Motor neuron (in vitro differentiated cells): Measurements from ENCODE around the gene AGBL4. TPM values are rescaled to one million over a fixed set of nuclear protein-coding genes. Genes with fewer than 3 reads are reported as not detected.

ENCODE experiments used
- ATAC-seq, 8 experiments: fragments of 200-7000 bp; cut with Tn5 transposase; replicated peaks in 6 of 8; 2 replicates each; pipeline ENCODE4 v1.8.0; 2021; ENCODE audit warnings: mild to moderate bottlenecking in 8 of 8, moderate library complexity in 8 of 8
- H3K27ac ChIP-seq, 2 donors: fragments of 250-450 bp; sonication (Bioruptor Pico); 2 replicates each; pipeline ENCODE4 v1.9.0; 2021; ENCODE audit warnings: antibody characterized with exemption in 2 of 2, mild to moderate bottlenecking in 2 of 2, moderate library complexity in 1 of 2
- H3K4me1 ChIP-seq, 2 donors: fragments of 250-450 bp; sonication (Bioruptor Pico); replicated peaks in 1 of 2; 2 replicates each; pipeline ENCODE4 v1.6.1; 2021; ENCODE audit warnings: antibody characterized with exemption in 2 of 2, mild to moderate bottlenecking in 2 of 2, moderate library complexity in 1 of 2
- H3K4me3 ChIP-seq, 5 donors: fragments of 250-450 bp; sonication (Bioruptor Pico); 2 replicates each; pipeline ENCODE4 v1.9.0; 2021; ENCODE audit warnings: antibody characterized with exemption in 5 of 5, mild to moderate bottlenecking in 5 of 5, moderate library complexity in 4 of 5
- WGBS, 10 experiments: fragments of 450-650 bp; shearing (Covaris generic); methylation state at CpG; one replicate each; pipeline ENCODE4 v1.0.0; 2022; 5-methylcytosine and 5-hydroxymethylcytosine counted together
- in situ Hi-C, 9 experiments: fragments of 400-800 bp; cut with MboI; loops; one replicate each; pipeline ENCODE4 v1.15.0; 2021; ENCODE audit warnings: low sequenced_read_pairs in 9 of 9, low pct_unique_long_range_greater_than_20kb in 2 of 9; ENCODE audit not compliant: unreplicated experiment in 9 of 9
- total RNA-seq, 8 experiments: library from RNA; unstranded; fragments of 300-600 nt; gene quantifications; 2 replicates each; pipeline versions ENCODE4 v1.2.3 to v1.2.4, GENCODE V29; 2022

The AGBL4 gene
- total RNA-seq, 8 experiments from 2014 or later = 0.10 to 4.5 (median 1.9) TPM

GRCh38 chr1:48671578-48671977 is 1352.2 kb downstream of the AGBL4 start:
- peaks cover 29 to 54% of the 10 kb centered on the region in 2 donors for H3K4me1 ChIP-seq
- H3K27ac ChIP-seq = no peak overlapping the region
- WGBS, 10 experiments = 0 to 50% (median 0%) methylated on average over 1 of the region's 1 CpG
- ATAC-seq = peak in 1 of 8 experiments; percentile 2
- in situ Hi-C loops = no loop called here
- no peak overlapping the region for H3K4me3 ChIP-seq

DNA sequence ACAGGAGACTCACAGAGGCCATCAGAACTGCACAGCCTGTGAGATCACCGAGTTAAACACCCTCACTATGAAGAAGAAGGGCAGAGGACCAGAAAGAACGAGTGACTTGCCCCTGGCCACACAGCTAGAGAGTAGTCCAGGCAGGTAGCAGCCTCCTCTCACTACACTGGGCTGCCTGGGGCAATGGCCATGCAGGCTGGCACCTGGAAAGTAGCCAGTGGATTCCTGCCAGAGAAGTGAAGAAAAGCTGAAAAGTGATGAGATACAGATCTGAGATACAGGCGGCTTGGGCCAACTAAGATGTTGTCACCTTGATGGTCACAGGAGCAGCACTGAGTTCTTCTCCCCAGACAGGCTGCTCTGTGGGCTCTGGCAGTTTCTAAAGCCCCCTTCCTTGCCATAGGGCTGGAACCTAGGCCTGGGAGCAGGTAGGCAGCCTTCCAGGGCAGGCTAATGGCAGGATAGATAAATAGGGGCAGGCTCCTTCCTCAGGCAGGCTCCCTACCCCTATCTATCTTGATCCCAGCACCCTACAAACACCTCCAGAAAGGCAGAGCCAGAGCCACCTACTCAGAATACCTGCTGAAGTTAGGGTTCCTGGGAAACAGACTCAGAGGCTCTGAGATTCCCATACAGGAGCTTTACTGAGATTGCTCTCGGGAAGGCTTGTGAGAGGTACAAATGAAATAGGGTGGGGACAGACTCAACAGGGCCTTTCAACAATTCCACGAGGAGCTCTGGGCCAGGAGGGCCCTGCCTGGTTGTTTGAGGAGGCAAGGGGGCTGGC is 1353.3 kb downstream of the AGBL4 start:
- Histone ChIP-seq H3K27ac (no peak overlapping the region), H3K4me1 (peaks cover 38 to 66% of the 10 kb centered on the region in 2 donors), H3K4me3 (no peak overlapping the region)
- 0 to 83% (median 73%) methylated on average over 1 to 4 of the region's 5 CpGs; no CpG with 5 or more reads in 1 of the 10 experiments for WGBS, 10 experiments
- ATAC-seq = peak in 1 of 8 experiments; percentile 5
- in situ Hi-C loops = no loop called here

DNA sequence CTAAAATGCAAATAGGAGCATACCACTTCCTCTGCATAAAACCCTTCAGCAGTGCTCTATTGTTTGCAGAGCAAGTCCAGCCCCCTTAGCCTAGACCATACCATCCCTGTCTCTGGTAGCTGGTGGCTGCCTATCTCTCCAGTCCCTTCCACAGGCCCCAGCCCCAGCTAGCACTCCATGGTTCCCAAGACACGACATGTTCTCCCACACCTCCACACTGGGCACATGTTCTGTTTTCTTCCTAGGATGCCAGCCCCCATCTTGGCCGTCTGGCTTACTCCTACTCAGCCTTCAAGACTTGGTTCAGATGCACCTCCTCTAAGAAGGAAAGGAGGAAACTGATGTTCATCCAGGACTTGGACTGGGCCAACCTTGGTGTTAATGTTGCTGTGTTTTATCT is 1355.4 kb downstream of the AGBL4 start:
- Histone ChIP-seq H3K27ac (no peak overlapping the region), H3K4me1 (peaks cover 50 to 84% of the 10 kb centered on the region in 2 donors), H3K4me3 (no peak overlapping the region)
- in situ Hi-C loops = no loop called here
- ATAC-seq = no peak
- 0 to 94% (median 79%) methylated on average over 1 to 2 of the region's 2 CpGs; no CpG with 5 or more reads in 5 of the 10 experiments for WGBS, 10 experiments

DNA sequence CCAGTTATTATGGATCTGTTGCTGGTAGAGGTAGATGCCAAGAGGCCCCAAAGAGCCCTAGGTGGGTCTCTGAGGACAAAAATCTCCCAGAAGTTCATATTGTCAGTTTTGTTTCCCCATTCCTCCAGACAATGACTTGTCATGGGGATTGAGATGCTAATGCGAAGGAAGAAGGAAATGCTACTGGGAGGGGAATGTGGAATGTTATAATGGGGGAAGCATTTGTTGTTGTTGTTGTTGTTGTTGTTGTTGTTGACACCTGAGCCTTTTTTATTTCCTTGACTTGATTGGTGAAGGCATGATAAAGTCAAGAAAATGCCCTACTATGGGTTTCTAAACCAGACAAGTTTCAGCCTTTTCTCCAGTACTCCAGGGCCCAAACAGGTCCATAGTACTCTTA is 1356.0 kb downstream of the AGBL4 start:
- WGBS, 10 experiments = 40 to 86% (median 54%) methylated on average over 1 of the region's 1 CpG; no CpG with 5 or more reads in 5 of the 10 experiments
- Histone ChIP-seq H3K4me3 (no peak overlapping the region), H3K27ac (no peak overlapping the region), H3K4me1 (peaks cover 48 to 88% of the 10 kb centered on the region in 2 donors)
- no peak for ATAC-seq
- in situ Hi-C loops = no loop called here

GRCh38 chr1:48665708-48666407 is 1357.9 kb downstream of the AGBL4 start:
- in situ Hi-C loops = no loop called here
- peaks cover 29 to 68% of the 10 kb centered on the region in 2 donors for H3K4me1 ChIP-seq
- WGBS, 10 experiments = 3 to 79% (median 41%) methylated on average over 1 to 6 of the region's 6 CpGs
- no peak overlapping the region for H3K4me3 ChIP-seq
- H3K27ac ChIP-seq = peak overlapping the region; percentile 3 to 34
- ATAC-seq = peak in 5 of 8 experiments; percentile 66 to 91 (median 86)

GRCh38 chr1:48661726-48662463 is 1361.9 kb downstream of the AGBL4 start:
- ATAC-seq = no peak
- WGBS, 10 experiments = 0 to 87% (median 65%) methylated on average over 1 to 8 of the region's 8 CpGs
- Histone ChIP-seq H3K4me3 (no peak overlapping the region), H3K27ac (no peak overlapping the region), H3K4me1 (peaks cover 24 to 38% of the 10 kb centered on the region in 2 donors)
- in situ Hi-C loops = no loop called here

DNA sequence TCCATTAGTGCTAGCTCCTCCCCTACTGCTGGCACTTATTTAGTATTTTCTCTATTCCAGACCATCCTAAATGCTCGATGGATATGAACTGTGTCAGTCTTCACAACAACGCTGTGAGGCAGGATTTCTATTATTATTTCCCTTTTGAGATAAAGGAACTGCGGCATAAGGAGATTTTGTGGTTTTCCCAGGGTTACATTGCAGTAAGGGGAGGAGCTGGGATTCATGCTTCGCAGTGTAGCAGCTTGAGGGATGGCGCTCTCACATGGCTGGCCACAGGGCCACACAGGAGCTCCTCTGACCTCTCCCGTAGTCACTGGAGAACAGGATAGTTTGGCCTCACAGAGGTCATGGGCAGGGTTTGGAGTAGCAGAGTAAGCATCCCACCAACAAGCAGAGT is 1364.0 kb downstream of the AGBL4 start:
- Histone ChIP-seq H3K4me3 (no peak overlapping the region), H3K4me1 (peaks cover 13 to 21% of the 10 kb centered on the region in 2 donors), H3K27ac (no peak overlapping the region)
- in situ Hi-C loops = no loop called here
- 7 to 78% (median 67%) methylated on average over 2 to 4 of the region's 6 CpGs; no CpG with 5 or more reads in 5 of the 10 experiments for WGBS, 10 experiments
- no peak for ATAC-seq

- WGBS, 10 experiments = 10 to 91% (median 76%) methylated on average over 1 to 4 of the region's 4 CpGs; no CpG with 5 or more reads in 2 of the 10 experiments
- no peak overlapping the region for H3K27ac ChIP-seq
- no peak overlapping the region for H3K4me3 ChIP-seq
- ATAC-seq = no peak
- in situ Hi-C loops = no loop called here
- H3K4me1 ChIP-seq = peaks cover 23 to 27% of the 10 kb centered on the region in 2 donors
Measured at GRCh38 chr1:48657413-48657812, 1366.3 kb downstream of the AGBL4 start.

- WGBS, 10 experiments = 0 to 87% (median 75%) methylated on average over 1 to 8 of the region's 8 CpGs; no CpG with 5 or more reads in 1 of the 10 experiments
- Histone ChIP-seq H3K4me3 (no peak overlapping the region), H3K4me1 (peaks cover 43 to 49% of the 10 kb centered on the region in 2 donors), H3K27ac (no peak overlapping the region)
- in situ Hi-C loops = no loop called here
- ATAC-seq = peak in 5 of 8 experiments; percentile 49 to 71 (median 61)
Measured at GRCh38 chr1:48654606-48655210, 1369.0 kb downstream of the AGBL4 start.

GRCh38 chr1:48652334-48652733 is 1371.4 kb downstream of the AGBL4 start:
- no peak overlapping the region for H3K4me3 ChIP-seq
- 0 to 100% (median 50%) methylated on average over 1 to 6 of the region's 6 CpGs for WGBS, 10 experiments
- no peak overlapping the region for H3K27ac ChIP-seq
- in situ Hi-C loops = no loop called here
- H3K4me1 ChIP-seq = peaks cover 45 to 71% of the 10 kb centered on the region in 2 donors
- no peak for ATAC-seq

DNA sequence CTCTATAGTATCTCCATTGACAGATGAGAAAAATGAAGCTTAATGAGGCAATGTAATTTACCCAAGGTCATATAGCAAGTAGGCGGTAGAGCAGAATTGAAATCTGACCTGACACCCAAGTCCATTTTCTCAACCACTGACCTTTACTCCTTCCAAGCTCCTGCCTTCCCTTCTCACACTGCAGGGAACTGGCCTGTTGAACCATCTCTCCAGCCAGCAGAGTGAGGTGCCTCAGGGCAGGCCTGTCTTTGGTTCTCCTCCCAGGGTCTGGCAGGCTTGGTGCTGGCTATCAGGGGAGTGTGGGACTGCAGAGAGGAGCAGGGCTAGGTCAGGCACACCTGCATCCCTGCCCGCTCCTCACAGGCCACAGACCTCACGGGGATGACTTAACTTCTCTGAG is 1373.9 kb downstream of the AGBL4 start:
- H3K4me3 ChIP-seq = no peak overlapping the region
- peak in 2 of 8 experiments; percentile 16 to 19 for ATAC-seq

GRCh38 chr1:48645883-48646282 is 1377.9 kb downstream of the AGBL4 start:
- peak in 3 of 8 experiments; percentile 56 to 89 (median 83) for ATAC-seq
- in situ Hi-C loops = no loop called here
- Histone ChIP-seq H3K27ac (no peak overlapping the region), H3K4me1 (peaks cover 41 to 65% of the 10 kb centered on the region in 2 donors), H3K4me3 (no peak overlapping the region)
- 0 to 100% (median 76%) methylated on average over 1 to 4 of the region's 4 CpGs; no CpG with 5 or more reads in 4 of the 10 experiments for WGBS, 10 experiments

More for the DNA sequence above, 1373.9 kb downstream of the AGBL4 start:
- H3K27ac ChIP-seq = peak overlapping the region; percentile 36 to 65
- WGBS, 10 experiments = 33 to 100% (median 58%) methylated on average over 1 to 3 of the region's 3 CpGs; no CpG with 5 or more reads in 4 of the 10 experiments
- H3K4me1 ChIP-seq = peaks cover 57 to 90% of the 10 kb centered on the region in 2 donors
- in situ Hi-C loops = no loop called here
